Activated B cell treated with CpG ODN at 0.5 μM for 24 hours (primary cell): ENCODE data around the gene G6PC3. TPM values are rescaled to one million over a fixed set of nuclear protein-coding genes. Genes with fewer than 3 reads are reported as not detected.

Source experiments
- ATAC-seq: fragments of 200-7000 bp; cut with Tn5 transposase; one replicate; pipeline ENCODE4 v1.10.0; 2021; ENCODE audit warnings: low read depth, mild to moderate bottlenecking, moderate library complexity
- CTCF ChIA-PET: fragments of 350-600 bp; sonication (Branson Sonifier 250); formaldehyde crosslinking; loops from one replicate; lab custom pipeline; 2021; ENCODE audit warnings: antibody characterized with exemption; lab: Charles Lee
- POLR2A ChIA-PET: fragments of 350-600 bp; sonication (Branson Sonifier 250); formaldehyde crosslinking; loops from one replicate; lab custom pipeline; 2021; ENCODE audit warnings: antibody characterized with exemption; lab: Charles Lee
- DNase-seq: peaks from one replicate; pipeline ENCODE4 v3.0.0; 2022
- H3K27ac Mint-ChIP-seq: one replicate; pipeline ENCODE4 v1.8.0; 2020; ENCODE audit warnings: mixed read lengths
- H3K27me3 Mint-ChIP-seq: one replicate; pipeline ENCODE4 v1.8.0; 2021; ENCODE audit warnings: mixed read lengths
- H3K36me3 Mint-ChIP-seq: one replicate; pipeline ENCODE4 v1.8.0; 2021; ENCODE audit warnings: low read depth, mixed read lengths
- H3K4me1 Mint-ChIP-seq: one replicate; pipeline ENCODE4 v1.8.0; 2021; ENCODE audit warnings: mixed read lengths
- H3K4me3 Mint-ChIP-seq: one replicate; pipeline ENCODE4 v1.8.0; 2020; ENCODE audit warnings: mild to moderate bottlenecking, mixed read lengths
- H3K9me3 Mint-ChIP-seq: one replicate; pipeline ENCODE4 v1.8.0; 2020; ENCODE audit warnings: mixed read lengths
- CTCF ChIP-seq: fragments of 200-600 bp; IDR thresholded peaks from one replicate; pipeline ENCODE4 v1.8.0; 2022; ENCODE audit warnings: antibody characterized with exemption, mild to moderate bottlenecking
- intact Hi-C: fragments of 100-400 bp; cut with micrococcal nuclease; formaldehyde crosslinking; loops from one replicate; pipeline ENCODE4 v1.15.1; 2024
- total RNA-seq: library from RNA; stranded (reverse); gene quantifications from 2 replicates; pipeline ENCODE4 v1.2.3, GENCODE V29; 2022

G6PC3 gene
- total RNA-seq, 1 donor from 2014 or later: 35.2 TPM

DNA sequence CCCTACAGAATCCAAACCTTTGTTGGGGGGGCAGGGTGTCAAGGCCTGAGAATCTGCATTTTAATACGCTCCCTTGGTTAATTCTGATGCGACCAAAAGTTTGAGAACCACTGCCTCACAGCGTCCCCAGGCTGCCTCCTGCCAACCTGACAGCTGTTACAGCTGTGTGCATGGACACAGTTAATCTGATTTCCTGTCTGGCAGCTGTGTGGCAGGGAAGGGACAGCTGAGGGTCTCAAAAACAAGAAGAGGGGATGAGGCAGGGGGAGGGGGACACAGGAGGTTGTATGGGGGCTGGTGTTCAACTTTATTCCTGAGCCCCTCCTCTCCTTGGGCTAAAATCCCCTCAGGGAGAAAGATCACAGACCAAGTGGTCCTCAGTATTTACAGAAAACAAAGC, 35.4 kb downstream of the G6PC3 start:
- ChIA-PET POLR2A (interaction anchor here (0.6 kb wide), 1 partner anchor 97 kb away, joined by 3 read pairs; no protein-coding TSS in a partner anchor), CTCF (no interaction called here)
- Mint-ChIP-seq H3K9me3 (no peaks in the 10 kb centered on the region), H3K36me3 (peaks cover 18% of the 10 kb centered on the region), H3K27me3 (no peaks in the 10 kb centered on the region), H3K4me1 (peaks cover 9% of the 10 kb centered on the region), H3K4me3 (no peak overlapping the region), H3K27ac (no peak overlapping the region)
- TF ChIP-seq CTCF: no peak
- intact Hi-C loops: no loop called here
- ATAC-seq (no peak), DNase-seq (no peak)

DNA sequence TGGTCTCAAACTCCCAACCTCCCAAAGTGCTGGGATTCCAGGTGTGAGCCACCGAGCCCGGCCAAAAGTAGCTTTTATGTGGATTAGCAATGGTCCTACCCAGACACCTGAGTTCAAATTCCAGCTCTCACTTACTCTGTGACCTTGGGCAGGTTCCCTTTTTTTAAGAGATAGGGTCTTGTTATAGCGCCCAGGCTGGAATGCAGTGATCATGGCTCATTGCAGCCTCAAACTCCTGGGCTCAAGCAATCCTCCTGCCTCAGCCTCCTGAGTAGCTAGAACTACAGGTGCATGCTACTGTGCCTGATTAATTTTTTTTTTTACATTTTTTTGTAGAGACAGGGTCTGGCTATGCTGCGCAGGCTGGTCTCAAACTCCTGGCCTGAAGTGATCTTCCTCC, 36.3 kb downstream of the G6PC3 start:
- H3K36me3 Mint-ChIP-seq: peaks cover 16% of the 10 kb centered on the region
- TF ChIP-seq CTCF: no peak
- H3K27me3 Mint-ChIP-seq: no peaks in the 10 kb centered on the region
- ChIA-PET POLR2A (interaction anchor here (0.7 kb wide), 1 partner anchor 43 kb away, joined by 5 read pairs; no protein-coding TSS in a partner anchor), CTCF (no interaction called here)
- intact Hi-C loops: no loop called here
- H3K4me3 Mint-ChIP-seq: no peak overlapping the region
- H3K27ac Mint-ChIP-seq: no peak overlapping the region
- ATAC-seq (no peak), DNase-seq (no peak)
- H3K9me3 Mint-ChIP-seq: no peaks in the 10 kb centered on the region
- H3K4me1 Mint-ChIP-seq: peaks cover 18% of the 10 kb centered on the region

- H3K4me3 Mint-ChIP-seq: peak overlapping the region; percentile 6
- ChIA-PET CTCF (no interaction called here), POLR2A (interaction anchor here (0.6 kb wide), 1 partner anchor 39 kb away, joined by 4 read pairs; no protein-coding TSS in a partner anchor)
- intact Hi-C loops: no loop called here
- ATAC-seq (no peak), DNase-seq (no peak)
- no peaks in the 10 kb centered on the region for H3K27me3 Mint-ChIP-seq
- H3K4me1 Mint-ChIP-seq: peaks cover 37% of the 10 kb centered on the region
- H3K36me3 Mint-ChIP-seq: peaks cover 15% of the 10 kb centered on the region
- no peak overlapping the region for H3K27ac Mint-ChIP-seq
- no peak for TF ChIP-seq CTCF
- H3K9me3 Mint-ChIP-seq: no peaks in the 10 kb centered on the region
These were observed 38.1 kb downstream of the G6PC3 start for GRCh38 chr17:44108440-44109311.

GRCh38 chr17:44109312-44109630, 38.7 kb downstream of the G6PC3 start:
- Mint-ChIP-seq H3K4me3 (no peak overlapping the region), H3K27ac (no peak overlapping the region), H3K9me3 (no peaks in the 10 kb centered on the region), H3K4me1 (peaks cover 40% of the 10 kb centered on the region), H3K27me3 (no peaks in the 10 kb centered on the region), H3K36me3 (peaks cover 18% of the 10 kb centered on the region)
- DNase-seq (no peak), ATAC-seq (no peak)
- CTCF ChIA-PET: no interaction called here
- intact Hi-C loops: no loop called here
- no peak for TF ChIP-seq CTCF
- POLR2A ChIA-PET: no interaction called here

GRCh38 chr17:44110011-44110686, 39.6 kb downstream of the G6PC3 start:
- no peak overlapping the region for H3K27ac Mint-ChIP-seq
- DNase-seq (no peak), ATAC-seq (no peak)
- peaks cover 40% of the 10 kb centered on the region for H3K4me1 Mint-ChIP-seq
- ChIA-PET POLR2A (interaction anchor here (0.5 to 2.5 kb wide), 4 partner anchors 13 to 220 kb away, joined by 3 to 18 read pairs (median 6); partner anchors contain the start of genes G6PC3, HDAC5 and TMUB2), CTCF (no interaction called here)
- no peaks in the 10 kb centered on the region for H3K9me3 Mint-ChIP-seq
- H3K27me3 Mint-ChIP-seq: no peaks in the 10 kb centered on the region
- peaks cover 18% of the 10 kb centered on the region for H3K36me3 Mint-ChIP-seq
- TF ChIP-seq CTCF: no peak
- no peak overlapping the region for H3K4me3 Mint-ChIP-seq
- intact Hi-C loops: no loop called here
